GM12878 (cell line): ENCODE measurements around the gene SENP5. TPM values are rescaled to one million over a fixed set of nuclear protein-coding genes. Genes with fewer than 3 reads are reported as not detected.
"Not testable (repeated sequence)": the region's sequence is repeated elsewhere in the genome, so short reads cannot be mapped to it uniquely, and the experiment has no call there.

Source experiments
- ATAC-seq: fragments of 200-7000 bp; cut with Tn5 transposase; 3 replicates; pipeline ENCODE4 v1.9.1; 2020; ENCODE audit warnings: mild to moderate bottlenecking, moderate library complexity
- BruUV-seq: library from RNA; stranded (reverse); fragments of 400-500 nt; replicated peaks from 2 replicates; lab custom pipeline; 2021; lab: Mats Ljungman, UMichigan
- CTCF ChIA-PET: fragments of 300-600 bp; sonication (Branson Sonifier 250); formaldehyde crosslinking; extraction: SDS; loops from one replicate; lab custom pipeline; 2021; ENCODE audit warnings: inconsistent platforms; lab: Yijun Ruan, JAX
- POLR2A ChIA-PET: fragments of 350-600 bp; formaldehyde crosslinking; extraction: SDS; loops from one replicate; lab custom pipeline; 2021; ENCODE audit warnings: inconsistent platforms; lab: Charles Lee
- RAD21 ChIA-PET: fragments of 300-600 bp; sonication (Branson Sonifier 250); formaldehyde crosslinking; loops from one replicate; lab custom pipeline; 2023; ENCODE audit warnings: antibody characterized with exemption; ENCODE audit not compliant: unreplicated experiment; lab: Charles Lee
- SMC1A ChIA-PET: fragments of 300-600 bp; sonication (Branson Sonifier 250); formaldehyde crosslinking; loops from one replicate; lab custom pipeline; 2023; ENCODE audit not compliant: unreplicated experiment, uncharacterized antibody; lab: Charles Lee
- DNase-seq: peaks from one replicate; pipeline ENCODE4 v3.0.0-alpha.2; 2011; ENCODE audit warnings: low read depth, low spot score
- FAIRE-seq: peaks from 3 replicates; lab custom pipeline; 2011; peaks lifted over from hg19 to GRCh38; lab: Jason Lieb, UNC
- H2AFZ ChIP-seq: 2 replicates; pipeline ENCODE4 v1.6.0; 2011; ENCODE audit warnings: low read depth, low read length, control low read depth; ENCODE audit not compliant: control insufficient read depth
- H3K27ac ChIP-seq: 2 replicates; pipeline ENCODE4 v1.5.1; 2011; ENCODE audit warnings: control low read depth; ENCODE audit not compliant: control insufficient read depth, insufficient read depth
- H3K27me3 ChIP-seq, 2 experiments: replicated peaks in 1 of 2; 2 replicates each; pipeline versions ENCODE4 v1.6.0 to v1.6.1; 2011; ENCODE audit warnings: low read length in 1 of 2; ENCODE audit not compliant: control insufficient read depth in 2 of 2, insufficient read depth in 2 of 2
- H3K36me3 ChIP-seq, 2 experiments: 2 replicates each; pipeline ENCODE4 v1.5.1; 2011; ENCODE audit warnings: low read length in 1 of 2; ENCODE audit not compliant: control insufficient read depth in 2 of 2, insufficient read depth in 2 of 2
- H3K4me1 ChIP-seq: 2 replicates; pipeline ENCODE4 v1.6.1; 2011; ENCODE audit warnings: mild to moderate bottlenecking, low read length, moderate library complexity, mixed read lengths; ENCODE audit not compliant: control insufficient read depth, insufficient read depth
- H3K4me2 ChIP-seq: 2 replicates; pipeline ENCODE4 v1.6.0; 2011; ENCODE audit warnings: control low read depth; ENCODE audit not compliant: control insufficient read depth, insufficient read depth
- H3K4me3 ChIP-seq: fragments of 200-600 bp; sonication (generic); 2 replicates; pipeline ENCODE4 v1.5.1; 2016
- H3K79me2 ChIP-seq: 2 replicates; pipeline ENCODE4 v1.6.0; 2011; ENCODE audit warnings: low read length; ENCODE audit not compliant: control insufficient read depth, insufficient read depth
- H3K9ac ChIP-seq: 2 replicates; pipeline ENCODE4 v1.8.0; 2011; ENCODE audit warnings: low read length, control low read depth, mixed read lengths; ENCODE audit not compliant: control insufficient read depth, insufficient read depth
- H3K9me3 ChIP-seq: replicated peaks from 3 replicates; pipeline ENCODE4 v1.5.1; 2011; ENCODE audit warnings: mild to moderate bottlenecking, low read length; ENCODE audit not compliant: control insufficient read depth, insufficient read depth
- H4K20me1 ChIP-seq: 2 replicates; pipeline ENCODE4 v1.6.0; 2011; ENCODE audit not compliant: control insufficient read depth, insufficient read depth
- EGR1 ChIP-seq, 2 experiments: IDR thresholded peaks; 1 replicate in 1 of 2; 2 replicates in 1 of 2; pipeline ENCODE4 v1.6.1; 2011 to 2012; ENCODE audit warnings: low read depth in 2 of 2, low read length in 2 of 2, borderline replicate concordance in 1 of 2, mild to moderate bottlenecking in 1 of 2, moderate library complexity in 1 of 2
- KDM1A ChIP-seq: fragments of 200-600 bp; sonication (generic); IDR thresholded peaks from 2 replicates; pipeline ENCODE4 v1.6.1; 2016; ENCODE audit warnings: borderline replicate concordance
- MTA2 ChIP-seq: fragments of 450-650 bp; IDR thresholded peaks from 2 replicates; pipeline ENCODE4 v1.6.1; 2016; ENCODE audit warnings: low read depth, mild to moderate bottlenecking, moderate library complexity
- NBN ChIP-seq: fragments of 450-650 bp; IDR thresholded peaks from 2 replicates; pipeline ENCODE4 v1.6.1; 2016
- NFXL1 ChIP-seq: fragments of 450-650 bp; IDR thresholded peaks from 2 replicates; pipeline ENCODE4 v1.6.1; 2017; ENCODE audit warnings: antibody characterized with exemption, mild to moderate bottlenecking, borderline replicate concordance
- NR2C2 ChIP-seq: IDR thresholded peaks from 2 replicates; pipeline ENCODE4 v1.6.1; 2011; ENCODE audit warnings: borderline replicate concordance, low read depth; ENCODE audit not compliant: control insufficient read depth, insufficient read length
- RFX5 ChIP-seq: IDR thresholded peaks from 2 replicates; pipeline ENCODE4 v1.6.1; 2011; ENCODE audit warnings: low read depth, low read length, improper control_type of control experiment
- STAT1 ChIP-seq: fragments of 450-650 bp; conservative IDR thresholded peaks from 2 replicates; pipeline ENCODE4 v1.6.1; 2014; ENCODE audit warnings: antibody characterized with exemption, mild to moderate bottlenecking
- WGBS: methylation state at CpG from one replicate; pipeline ENCODE4 v1.1.6; 2016; ENCODE audit warnings: low lambda C conversion rate; ENCODE audit not compliant: insufficient replicate concordance, insufficient coverage; ENCODE audit errors: missing lambda C conversion rate; 5-methylcytosine and 5-hydroxymethylcytosine counted together
- in situ Hi-C: fragments of 300-500 bp; cut with MboI; formaldehyde crosslinking; loops from 9 replicates; pipeline ENCODE4 v1.14.3; 2018; ENCODE audit warnings: mixed read lengths
- intact Hi-C: fragments of 100-400 bp; cut with micrococcal nuclease; formaldehyde crosslinking; loops from one replicate; pipeline ENCODE4 v1.14.2; 2022; ENCODE audit not compliant: unreplicated experiment
- polyA plus RNA-seq, 11 experiments: library from polyadenylated mRNA; depleted of rRNA in 4 of 11; unstranded in 6 of 11; stranded (reverse) in 5 of 11; fragments of >200 nt; fragmentation: Nextera tagmentation in 4 of 11; fragmentation: Illumina TruSeq in 1 of 11; extraction: Ambion mirVana in 4 of 11; extraction: Trizol in 1 of 11; gene quantifications; 1 replicate in 1 of 11; 2 replicates in 10 of 11; pipeline versions ENCODE4 v1.2.1 to v1.2.3, GENCODE V29; 2011 to 2016; ENCODE audit warnings: inconsistent platforms in 2 of 11, missing spikeins in 2 of 11, low read depth in 1 of 11
- total RNA-seq, 4 experiments: library from RNA; depleted of rRNA in 3 of 4; stranded (reverse); fragments of >200 nt in 3 of 4; fragmentation: Illumina TruSeq in 1 of 4; extraction: Trizol in 1 of 4; gene quantifications; 2 replicates each; pipeline versions ENCODE4 v1.2.1 to v1.2.3, GENCODE V29; 2013 to 2021
- TF ChIP-seq, protein P1 (sequence below): IDR thresholded peaks from 2 replicates; pipeline ENCODE4 v1.6.1; 2012; ENCODE audit warnings: low read depth, low read length, improper control_type of control experiment

The SENP5 gene
- total and polyA plus RNA-seq, 10 of the 15 experiments (the other 5 are each of a cell fraction or from before 2014, with no cell fraction given), result 6.4 to 28.4 (median 15.6) TPM

DNA sequence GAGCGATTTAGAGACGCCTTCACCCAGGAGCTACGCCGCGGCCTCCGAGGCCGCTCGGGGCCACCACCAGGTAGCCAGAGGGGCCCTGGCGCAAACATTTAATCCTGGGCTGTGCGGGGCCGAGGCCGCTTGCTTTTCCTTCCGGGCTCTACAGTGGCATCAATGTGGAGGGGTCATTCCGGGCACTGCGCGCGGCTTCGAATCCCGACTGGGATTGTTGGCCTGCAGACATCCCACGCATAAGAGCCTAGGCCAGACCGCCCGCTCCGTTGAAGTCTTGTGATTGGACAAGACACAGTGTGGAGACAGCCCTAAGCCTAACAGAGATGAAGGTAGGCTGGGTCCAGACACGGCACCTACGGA, 75.2 kb downstream of the SENP5 start:
- Histone ChIP-seq H3K9ac (peak overlapping the region; percentile 91), H2AFZ (peak overlapping the region; percentile 70), H3K27me3 (no peaks in the 10 kb centered on the region), H3K27ac (peak overlapping the region; percentile 66), H3K4me1 (peaks cover 11% of the 10 kb centered on the region), H4K20me1 (no peaks in the 10 kb centered on the region), H3K36me3 (peaks cover 0 to 14% of the 10 kb centered on the region in 2 experiments; a peak in 2 of 4 replicates), H3K4me3 (peak overlapping the region; percentile 83), H3K9me3 (no peaks in the 10 kb centered on the region), H3K79me2 (peaks cover 62% of the 10 kb centered on the region)
- ChIA-PET CTCF (interaction anchor here (0.8 to 5.1 kb wide), 8 partner anchors 11 to 104 kb away, joined by 3 to 39 read pairs (median 6); partner anchors contain the start of gene SENP5), POLR2A (interaction anchor here (0.5 to 4.7 kb wide), 5 partner anchors 11 to 362 kb away, joined by 3 to 40 read pairs (median 5); partner anchors contain the start of genes MELTF, PAK2 and SENP5), SMC1A (interaction anchor here (1.2 to 5.5 kb wide), 5 partner anchors 10 to 306 kb away, joined by 3 to 38 read pairs (median 8); partner anchors contain the start of gene SENP5), RAD21 (interaction anchor here (1.2 to 4.4 kb wide), 5 partner anchors 12 to 105 kb away, joined by 3 to 46 read pairs (median 11); partner anchors contain the start of genes PIGZ and SENP5)
- in situ Hi-C loops (no loop called here), intact Hi-C loops (loop anchor here (1.0 to 10.0 kb wide), 5 partner anchors 26 to 301 kb away; partner anchors contain the start of genes CEP19, PIGX, PIGZ and SENP5)
- TSS peak; percentile 79 for BruUV-seq
- peak; percentile 16 for ATAC-seq
- WGBS, result under 1% methylated on average over 25 of the region's 25 CpGs
- DNase-seq, result no peak
- TF ChIP-seq MTA2 (no peak), KDM1A (no peak), NFXL1 (no peak), EGR1 (IDR thresholded peaks at IDR 0.05; ENCODE audit: borderline replicate concordance in 1 of 2, low read depth in 2 of 2, low read length in 2 of 2) (no peak), NR2C2 (no peak), STAT1 (no peak), RFX5 (no peak), NBN (no peak)
- TF ChIP-seq, protein P1, sequence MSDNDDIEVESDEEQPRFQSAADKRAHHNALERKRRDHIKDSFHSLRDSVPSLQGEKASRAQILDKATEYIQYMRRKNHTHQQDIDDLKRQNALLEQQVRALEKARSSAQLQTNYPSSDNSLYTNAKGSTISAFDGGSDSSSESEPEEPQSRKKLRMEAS, result no peak
- TF ChIP-seq, all 136 proteins: peak for 0
- H3K4me2 ChIP-seq, result peak overlapping the region; percentile 85
- no peak for FAIRE-seq

DNA sequence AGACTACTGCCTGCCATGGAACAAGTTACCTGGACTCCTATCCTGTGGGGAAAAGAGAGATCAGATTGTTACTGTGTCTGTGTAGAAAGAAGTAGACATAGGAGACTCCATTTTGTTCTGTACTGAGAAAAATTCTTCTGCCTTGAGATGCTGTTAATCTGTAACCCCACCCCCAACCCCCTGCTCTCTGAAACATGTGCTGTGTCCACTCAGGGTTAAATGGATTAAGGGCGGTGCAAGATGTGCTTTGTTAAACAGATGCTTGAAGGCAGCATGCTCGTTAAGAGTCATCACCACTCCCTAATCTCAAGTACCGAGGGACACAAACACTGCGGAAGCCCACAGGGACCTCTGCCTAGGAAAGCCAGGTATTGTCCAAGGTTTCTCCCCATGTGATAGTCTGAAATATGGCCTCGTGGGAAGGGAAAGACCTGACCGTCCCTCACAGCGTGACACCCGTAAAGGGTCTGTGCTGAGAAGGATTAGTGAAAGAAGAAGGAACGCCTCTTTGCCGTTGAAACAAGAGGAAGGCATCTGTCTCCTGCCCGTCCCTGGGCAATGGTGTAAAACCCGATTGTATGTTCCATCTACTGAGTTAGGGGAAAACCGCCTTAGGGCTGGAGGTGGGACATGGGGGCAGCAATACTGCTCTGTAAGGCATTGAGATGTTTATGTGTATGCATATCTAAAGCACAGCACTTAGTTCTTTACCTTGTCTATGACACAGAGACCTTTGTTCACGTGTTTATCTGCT, 76.5 kb downstream of the SENP5 start:
- peak overlapping the region; percentile 91 for H3K9ac ChIP-seq
- WGBS, result 88% methylated on average over 14 of the region's 14 CpGs
- H3K27ac ChIP-seq, in situ Hi-C loops, SMC1A ChIA-PET, H2AFZ ChIP-seq, ATAC-seq, DNase-seq, H3K27me3 ChIP-seq, BruUV-seq, FAIRE-seq, RAD21 ChIA-PET, H3K36me3 ChIP-seq, CTCF ChIA-PET, H3K9me3 ChIP-seq, POLR2A ChIA-PET, H4K20me1 ChIP-seq: not testable (repeated sequence)
- peaks cover 11% of the 10 kb centered on the region for H3K4me1 ChIP-seq
- H3K79me2 ChIP-seq, result peaks cover 53% of the 10 kb centered on the region
- intact Hi-C loops, result loop anchor here (5.0 to 10.0 kb wide), 3 partner anchors 107 to 302 kb away; partner anchors contain the start of genes CEP19 and PIGX
- peak overlapping the region; percentile 83 for H3K4me3 ChIP-seq
- peak overlapping the region; percentile 85 for H3K4me2 ChIP-seq
